Mammary epithelial cell (primary cell): Measurements from ENCODE around the gene VENTX.

Source experiments
- CTCF ChIP-seq, 2 donors: IDR thresholded peaks in 1 of 2; conservative IDR thresholded peaks in 1 of 2; 2 replicates each; pipeline ENCODE4 v1.5.1; 2011 to 2012; ENCODE audit warnings: inconsistent platforms in 2 of 2, low read length in 2 of 2, mild to moderate bottlenecking in 2 of 2, control low read depth in 1 of 2, low read depth in 1 of 2; ENCODE audit not compliant: insufficient read depth in 1 of 2; ENCODE audit errors: extremely low read depth in 1 of 2
- EZH2 ChIP-seq: IDR thresholded peaks from 2 replicates; pipeline ENCODE4 v1.6.1; 2012; ENCODE audit warnings: low read length, inconsistent platforms, borderline replicate concordance

- TF ChIP-seq EZH2 (no peak), CTCF (conservative IDR thresholded peaks at IDR 0.05 in 1 of 2, IDR thresholded peaks at IDR 0.05 in 1 of 2; ENCODE audit: extremely low read depth in 1 of 2, insufficient read depth in 1 of 2, low read depth in 1 of 2, low read length in 2 of 2) (no peak)
Observed at GRCh38 chr10:133197786-133198185, 39.9 kb upstream of the VENTX start.
